AG09309 (cell line): ENCODE measurements around the gene KRT3.
"Not testable (repeated sequence)": the region's sequence is repeated elsewhere in the genome, so short reads cannot be mapped to it uniquely, and the experiment has no call there.

Experiments
- DNase-seq: peaks from one replicate; pipeline ENCODE4 v3.0.0-alpha.2; 2010; ENCODE audit warnings: low read depth
- H3K4me3 ChIP-seq: 2 replicates; pipeline ENCODE4 v1.5.1; 2011; ENCODE audit warnings: mild to moderate bottlenecking, low read depth, low read length, moderate library complexity; ENCODE audit not compliant: control insufficient read depth
- CTCF ChIP-seq: IDR thresholded peaks from 2 replicates; pipeline ENCODE4 v1.5.1; 2011; ENCODE audit warnings: mild to moderate bottlenecking, low read depth, low read length, inconsistent platforms; ENCODE audit not compliant: insufficient read depth, control insufficient read depth; ENCODE audit errors: missing control alignments

The KRT3 gene

GRCh38 chr12:52763036-52763659, 32.8 kb downstream of the KRT3 start:
- DNase-seq, result no peak
- no peak for TF ChIP-seq CTCF
- H3K4me3 ChIP-seq, result no peak overlapping the region

GRCh38 chr12:52761802-52762201, 34.1 kb downstream of the KRT3 start:
- TF ChIP-seq CTCF, result no peak
- DNase-seq, result no peak
- no peak overlapping the region for H3K4me3 ChIP-seq

GRCh38 chr12:52761218-52761617, 34.7 kb downstream of the KRT3 start:
- not testable (repeated sequence) for DNase-seq

GRCh38 chr12:52760623-52761022, 35.3 kb downstream of the KRT3 start:
- DNase-seq, result no peak
- TF ChIP-seq CTCF, result no peak
- no peak overlapping the region for H3K4me3 ChIP-seq

More at GRCh38 chr12:52761218-52761617, 34.7 kb downstream of the KRT3 start:
- not testable (repeated sequence) for H3K4me3 ChIP-seq

- no peak for TF ChIP-seq CTCF
- no peak overlapping the region for H3K4me3 ChIP-seq
- DNase-seq, result no peak
Observed at GRCh38 chr12:52759695-52760094, 36.2 kb downstream of the KRT3 start.

GRCh38 chr12:52759218-52759617, 36.7 kb downstream of the KRT3 start:
- TF ChIP-seq CTCF, result no peak
- DNase-seq, result no peak

GRCh38 chr12:52757449-52758176, 38.3 kb downstream of the KRT3 start:
- no peak overlapping the region for H3K4me3 ChIP-seq
- no peak for TF ChIP-seq CTCF
- DNase-seq, result no peak

More at GRCh38 chr12:52759218-52759617, 36.7 kb downstream of the KRT3 start:
- no peak overlapping the region for H3K4me3 ChIP-seq
